NT2/D1 (cell line): ENCODE data around the gene C11orf98.

Experiments used
- SUZ12 ChIP-seq: IDR thresholded peaks from 2 replicates; pipeline ENCODE4 v1.6.1; 2011; ENCODE audit not compliant: insufficient read length, insufficient read depth; ENCODE audit errors: extremely low read depth
- YY1 ChIP-seq: IDR thresholded peaks from 2 replicates; pipeline ENCODE4 v1.6.1; 2011; ENCODE audit not compliant: insufficient read length, insufficient read depth

DNA sequence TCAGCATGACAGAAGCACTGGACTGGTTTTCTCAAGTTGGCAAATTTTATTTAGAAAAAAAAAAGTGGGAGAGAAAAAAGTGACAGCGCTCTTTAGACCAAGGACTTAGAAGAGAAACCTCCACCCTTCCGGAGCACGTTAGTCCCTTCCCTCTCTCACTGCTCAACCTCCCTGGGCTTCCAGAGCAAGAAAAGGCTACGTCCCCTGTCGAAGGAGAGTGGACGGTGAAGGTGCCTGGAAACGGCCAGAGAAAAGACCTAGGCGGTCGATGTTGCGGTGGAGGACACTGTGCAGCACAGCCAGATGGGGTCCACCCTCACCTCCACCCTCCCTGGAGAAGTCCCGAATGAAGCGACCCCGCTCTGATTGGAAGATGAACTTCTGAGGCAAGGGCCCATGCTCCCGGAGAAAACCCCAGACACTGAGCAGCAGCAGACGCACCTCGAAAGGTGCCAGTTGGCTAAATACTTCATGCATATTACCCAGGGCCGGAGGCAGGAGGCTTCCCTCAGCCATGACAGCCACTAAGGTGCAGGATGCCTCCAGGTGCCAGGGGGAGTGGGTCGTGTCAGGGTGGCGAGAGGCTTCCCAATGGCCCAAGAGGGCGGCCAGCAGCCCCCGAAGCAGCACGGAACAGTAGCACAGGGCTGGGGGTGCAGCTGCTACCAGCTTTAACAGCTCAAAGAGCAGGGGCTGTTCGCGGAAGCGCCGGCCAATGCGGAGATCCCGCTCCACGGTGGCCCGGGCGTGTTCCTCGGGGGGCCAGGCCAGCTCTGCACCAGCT lies 18.0 kb downstream of the C11orf98 start:
- TF ChIP-seq YY1 (no peak), SUZ12 (no peak)
